ENCODE measurements around the gene TXNDC5.
"Not testable (repeated sequence)": the region's sequence is repeated elsewhere in the genome, so short reads cannot be mapped to it uniquely, and the experiment has no call there.

TXNDC5 gene

DNA sequence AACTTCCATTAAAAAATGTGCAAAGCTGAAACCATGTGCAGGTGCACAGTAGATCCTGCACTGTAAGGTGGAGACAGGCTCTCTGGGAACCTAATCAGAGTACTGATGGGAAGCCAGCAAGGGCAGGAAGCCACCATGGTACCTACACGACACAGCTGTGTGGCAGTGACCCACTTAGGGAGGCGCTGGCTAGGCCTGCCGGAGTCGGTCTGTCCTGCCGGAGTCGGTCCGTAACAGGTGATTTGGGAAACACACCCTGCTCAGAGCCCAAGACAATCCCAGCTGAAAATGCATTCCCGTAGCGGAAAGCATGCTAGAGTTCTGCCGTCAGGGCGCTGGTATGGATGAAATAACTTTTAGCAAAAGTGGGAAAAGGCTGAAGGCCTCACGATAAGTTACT is 17.2 kb downstream of the TXNDC5 start:
- no peak overlapping the region for H3K4me3 ChIP-seq (ENCODE audit: low read depth, low read length)
- no peaks in the 10 kb centered on the region for H3K27me3 ChIP-seq (ENCODE audit: control insufficient read depth, insufficient read depth, low read length)
- peaks cover 50% of the 10 kb centered on the region for H3K36me3 ChIP-seq (ENCODE audit: control insufficient read depth, insufficient read depth, low read length)
- no peaks in the 10 kb centered on the region for H3K9me3 ChIP-seq (ENCODE audit: control insufficient read depth, insufficient read depth, low read length)
- no peak overlapping the region for H3K9ac ChIP-seq (ENCODE audit: low read depth, low read length)
- H3K4me1 ChIP-seq (ENCODE audit: control insufficient read depth, insufficient read depth, low read length) = no peaks in the 10 kb centered on the region

- not testable (repeated sequence) for H3K9me3 ChIP-seq (ENCODE audit: control insufficient read depth, insufficient read depth, low read length); H3K9ac ChIP-seq (ENCODE audit: low read depth, low read length)
- H3K36me3 ChIP-seq (ENCODE audit: control insufficient read depth, insufficient read depth, low read length) = peaks cover 50% of the 10 kb centered on the region
These were observed 18.2 kb downstream of the TXNDC5 start for GRCh38 chr6:7892367-7892766.

GRCh38 chr6:7891078-7891872 is 19.3 kb downstream of the TXNDC5 start:
- Histone ChIP-seq H3K4me3 (ENCODE audit: low read depth, low read length) (no peak overlapping the region), H3K27me3 (ENCODE audit: control insufficient read depth, insufficient read depth, low read length) (no peaks in the 10 kb centered on the region), H3K9ac (ENCODE audit: low read depth, low read length) (no peak overlapping the region), H3K36me3 (ENCODE audit: control insufficient read depth, insufficient read depth, low read length) (peaks cover 51% of the 10 kb centered on the region), H3K4me1 (ENCODE audit: control insufficient read depth, insufficient read depth, low read length) (no peaks in the 10 kb centered on the region), H3K9me3 (ENCODE audit: control insufficient read depth, insufficient read depth, low read length) (no peaks in the 10 kb centered on the region)

More at GRCh38 chr6:7892367-7892766, 18.2 kb downstream of the TXNDC5 start:
- not testable (repeated sequence) for H3K4me1 ChIP-seq (ENCODE audit: control insufficient read depth, insufficient read depth, low read length); H3K4me3 ChIP-seq (ENCODE audit: low read depth, low read length); H3K27me3 ChIP-seq (ENCODE audit: control insufficient read depth, insufficient read depth, low read length)

DNA sequence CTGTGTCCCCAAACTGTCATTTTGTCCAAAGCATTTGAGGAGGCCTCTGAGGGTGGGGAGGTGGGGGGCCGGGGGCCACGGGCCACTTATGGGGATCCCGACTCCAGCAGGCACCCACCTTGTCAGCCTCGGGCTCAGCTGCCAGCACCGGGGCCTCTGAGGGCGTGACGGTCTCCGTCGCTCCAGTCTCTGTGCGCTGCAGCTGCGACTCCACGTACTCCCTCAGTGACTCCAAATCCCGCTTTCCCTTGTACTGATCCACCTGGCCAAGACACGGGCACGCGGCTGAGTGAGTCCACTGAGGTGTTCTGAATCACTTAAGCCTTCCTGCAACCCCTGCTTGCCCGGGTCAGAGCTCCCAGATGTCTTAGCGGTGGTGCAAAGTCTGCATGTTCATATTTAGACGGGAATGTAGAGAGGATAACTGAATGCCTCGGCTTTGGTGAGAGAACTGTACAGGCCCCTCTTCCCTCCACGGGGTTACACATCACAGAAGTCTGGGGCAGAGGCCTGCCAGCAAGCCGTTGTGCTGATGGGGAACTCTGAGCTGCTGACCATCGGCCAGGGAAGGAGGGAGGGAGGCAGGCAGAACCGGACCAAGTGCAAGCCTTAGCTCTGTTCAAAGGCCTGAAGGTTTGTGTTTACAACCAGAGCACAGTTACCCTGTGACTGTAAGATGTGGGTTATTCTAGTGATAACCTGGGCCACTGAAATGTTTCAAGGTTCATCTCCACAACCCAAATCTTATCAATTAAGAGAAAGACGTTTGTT is 21.8 kb downstream of the TXNDC5 start:
- Histone ChIP-seq H3K36me3 (ENCODE audit: control insufficient read depth, insufficient read depth, low read length) (peaks cover 42% of the 10 kb centered on the region), H3K4me1 (ENCODE audit: control insufficient read depth, insufficient read depth, low read length) (no peaks in the 10 kb centered on the region)

DNA sequence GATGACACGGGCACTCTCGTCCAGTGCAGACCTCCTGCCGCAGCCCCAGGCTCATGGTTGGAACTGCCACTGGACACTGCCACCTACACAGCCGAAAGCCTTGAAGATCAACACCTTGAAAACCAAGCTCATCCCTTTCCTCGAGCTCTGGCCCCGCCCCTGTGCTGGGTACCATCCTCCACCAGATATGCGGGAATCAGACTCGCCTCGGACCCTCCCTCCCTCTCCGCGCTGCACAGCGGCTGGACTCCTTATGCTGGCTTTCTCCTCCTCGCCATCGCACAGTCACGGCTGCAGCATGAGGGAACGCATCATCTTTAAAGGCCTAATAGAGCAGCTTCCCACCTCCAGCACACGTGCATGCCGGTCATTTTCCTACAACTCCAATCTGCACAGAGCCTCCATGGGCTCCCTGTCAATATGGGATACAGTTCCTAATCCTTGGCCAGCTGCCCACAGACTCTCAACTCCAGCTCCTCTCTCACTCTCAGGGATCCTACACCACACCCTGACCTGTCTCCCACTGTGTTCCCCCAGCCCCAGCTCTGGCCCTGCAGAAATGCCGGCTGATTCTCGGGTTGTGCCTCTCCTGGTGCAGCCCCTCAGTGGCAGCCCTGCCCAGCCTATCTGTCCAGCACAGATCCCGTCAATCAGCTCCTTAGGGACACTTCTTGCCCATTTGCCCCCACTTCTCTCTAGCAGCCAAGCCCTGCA is 23.2 kb downstream of the TXNDC5 start:
- H3K4me3 ChIP-seq (ENCODE audit: low read depth, low read length) = no peak overlapping the region
- H3K9ac ChIP-seq (ENCODE audit: low read depth, low read length) = no peak overlapping the region
- peaks cover 49% of the 10 kb centered on the region for H3K36me3 ChIP-seq (ENCODE audit: control insufficient read depth, insufficient read depth, low read length)
- H3K9me3 ChIP-seq (ENCODE audit: control insufficient read depth, insufficient read depth, low read length) = no peaks in the 10 kb centered on the region
- no peaks in the 10 kb centered on the region for H3K27me3 ChIP-seq (ENCODE audit: control insufficient read depth, insufficient read depth, low read length)
- no peaks in the 10 kb centered on the region for H3K4me1 ChIP-seq (ENCODE audit: control insufficient read depth, insufficient read depth, low read length)

More for the DNA sequence above, 21.8 kb downstream of the TXNDC5 start:
- Histone ChIP-seq H3K9me3 (ENCODE audit: control insufficient read depth, insufficient read depth, low read length) (no peaks in the 10 kb centered on the region), H3K9ac (ENCODE audit: low read depth, low read length) (no peak overlapping the region), H3K4me3 (ENCODE audit: low read depth, low read length) (no peak overlapping the region), H3K27me3 (ENCODE audit: control insufficient read depth, insufficient read depth, low read length) (no peaks in the 10 kb centered on the region)

GRCh38 chr6:7886132-7886531 is 24.5 kb downstream of the TXNDC5 start:
- Histone ChIP-seq H3K27me3 (ENCODE audit: control insufficient read depth, insufficient read depth, low read length) (no peaks in the 10 kb centered on the region), H3K4me1 (ENCODE audit: control insufficient read depth, insufficient read depth, low read length) (no peaks in the 10 kb centered on the region), H3K4me3 (ENCODE audit: low read depth, low read length) (no peak overlapping the region), H3K9me3 (ENCODE audit: control insufficient read depth, insufficient read depth, low read length) (no peaks in the 10 kb centered on the region), H3K9ac (ENCODE audit: low read depth, low read length) (no peak overlapping the region), H3K36me3 (ENCODE audit: control insufficient read depth, insufficient read depth, low read length) (peaks cover 47% of the 10 kb centered on the region)

DNA sequence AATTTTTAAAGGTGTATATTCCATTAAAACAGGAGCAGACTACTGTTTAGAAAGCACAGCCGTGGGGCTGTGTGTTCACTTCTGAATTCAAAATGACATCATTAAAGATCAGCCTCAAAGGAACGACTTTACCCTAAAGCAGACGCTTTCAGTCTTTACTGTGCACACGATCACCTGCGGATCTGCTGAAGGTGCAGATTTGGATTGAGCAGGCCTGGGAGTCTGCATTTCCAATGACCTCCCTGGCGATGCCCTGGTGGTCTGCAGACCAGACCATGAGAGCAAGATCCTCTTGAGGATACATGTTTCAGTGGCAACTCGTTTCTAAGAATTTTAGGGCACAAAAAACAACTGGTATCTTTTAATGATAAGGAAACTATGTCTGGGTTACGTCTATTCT is 27.2 kb downstream of the TXNDC5 start:
- Histone ChIP-seq H3K36me3 (ENCODE audit: control insufficient read depth, insufficient read depth, low read length) (peaks cover 39% of the 10 kb centered on the region), H3K4me1 (ENCODE audit: control insufficient read depth, insufficient read depth, low read length) (no peaks in the 10 kb centered on the region), H3K27me3 (ENCODE audit: control insufficient read depth, insufficient read depth, low read length) (no peaks in the 10 kb centered on the region), H3K4me3 (ENCODE audit: low read depth, low read length) (no peak overlapping the region), H3K9ac (ENCODE audit: low read depth, low read length) (no peak overlapping the region), H3K9me3 (ENCODE audit: control insufficient read depth, insufficient read depth, low read length) (no peaks in the 10 kb centered on the region)

GRCh38 chr6:7882505-7883257 is 27.9 kb downstream of the TXNDC5 start:
- Histone ChIP-seq H3K9me3 (ENCODE audit: control insufficient read depth, insufficient read depth, low read length) (no peaks in the 10 kb centered on the region), H3K4me3 (ENCODE audit: low read depth, low read length) (no peak overlapping the region), H3K4me1 (ENCODE audit: control insufficient read depth, insufficient read depth, low read length) (no peaks in the 10 kb centered on the region), H3K36me3 (ENCODE audit: control insufficient read depth, insufficient read depth, low read length) (peaks cover 34% of the 10 kb centered on the region), H3K27me3 (ENCODE audit: control insufficient read depth, insufficient read depth, low read length) (no peaks in the 10 kb centered on the region), H3K9ac (ENCODE audit: low read depth, low read length) (no peak overlapping the region)

GRCh38 chr6:7881765-7882500 is 28.7 kb downstream of the TXNDC5 start:
- Histone ChIP-seq H3K4me1 (ENCODE audit: control insufficient read depth, insufficient read depth, low read length) (no peaks in the 10 kb centered on the region), H3K36me3 (ENCODE audit: control insufficient read depth, insufficient read depth, low read length) (peaks cover 34% of the 10 kb centered on the region), H3K27me3 (ENCODE audit: control insufficient read depth, insufficient read depth, low read length) (no peaks in the 10 kb centered on the region), H3K9me3 (ENCODE audit: control insufficient read depth, insufficient read depth, low read length) (no peaks in the 10 kb centered on the region), H3K4me3 (ENCODE audit: low read depth, low read length) (no peak overlapping the region), H3K9ac (ENCODE audit: low read depth, low read length) (no peak overlapping the region)

DNA sequence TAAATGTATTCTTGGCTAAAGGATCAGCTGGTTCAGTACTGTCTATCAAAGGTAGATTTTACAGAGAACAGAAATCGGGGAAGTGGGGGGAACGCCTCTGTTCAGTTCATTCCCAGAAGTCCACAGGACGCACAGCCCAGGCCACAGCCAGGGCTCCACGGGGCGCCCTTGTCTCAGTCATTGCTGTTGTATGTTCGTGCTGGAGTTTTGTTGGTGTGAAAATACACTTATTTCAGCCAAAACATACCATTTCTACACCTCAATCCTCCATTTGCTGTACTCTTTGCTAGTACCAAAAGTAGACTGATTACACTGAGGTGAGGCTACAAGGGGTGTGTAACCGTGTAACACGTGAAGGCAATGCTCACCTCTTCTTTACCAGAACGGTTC is 29.9 kb downstream of the TXNDC5 start:
- peaks cover 28% of the 10 kb centered on the region for H3K36me3 ChIP-seq (ENCODE audit: control insufficient read depth, insufficient read depth, low read length)

More for the DNA sequence above, 29.9 kb downstream of the TXNDC5 start:
- H3K9me3 ChIP-seq (ENCODE audit: control insufficient read depth, insufficient read depth, low read length) = no peaks in the 10 kb centered on the region
- H3K9ac ChIP-seq (ENCODE audit: low read depth, low read length) = no peak overlapping the region
- H3K27me3 ChIP-seq (ENCODE audit: control insufficient read depth, insufficient read depth, low read length) = no peaks in the 10 kb centered on the region
- no peak overlapping the region for H3K4me3 ChIP-seq (ENCODE audit: low read depth, low read length)
- no peaks in the 10 kb centered on the region for H3K4me1 ChIP-seq (ENCODE audit: control insufficient read depth, insufficient read depth, low read length)

Data from iPS-15b (cell line).